HepG2 (cell line): ENCODE data around the gene HSD11B1. TPM values are rescaled to one million over a fixed set of nuclear protein-coding genes. Genes with fewer than 3 reads are reported as not detected.

Source experiments
- ATAC-seq: fragments of 200-7000 bp; cut with Tn5 transposase; 3 replicates; pipeline ENCODE4 v1.9.1; 2020; ENCODE audit warnings: mild to moderate bottlenecking, moderate library complexity
- BruUV-seq: library from RNA; stranded (reverse); fragments of 400-500 nt; replicated peaks from 2 replicates; lab custom pipeline; 2021; lab: Mats Ljungman, UMichigan
- CTCF ChIA-PET: fragments of 300-600 bp; formaldehyde crosslinking; extraction: SDS; loops from one replicate; lab custom pipeline; 2021; ENCODE audit warnings: low total read pairs, inconsistent platforms, low intra/inter-chr PET ratio; lab: Yijun Ruan, JAX
- POLR2A ChIA-PET: fragments of 350-600 bp; sonication (Branson Sonifier 250); formaldehyde crosslinking; loops from one replicate; lab custom pipeline; 2020; ENCODE audit warnings: antibody characterized with exemption, inconsistent platforms; lab: Yijun Ruan, JAX
- DNase-seq: peaks from one replicate; pipeline ENCODE4 v3.0.0-alpha.2; 2015; ENCODE audit warnings: low spot score
- FAIRE-seq: peaks from 3 replicates; lab custom pipeline; 2011; peaks lifted over from hg19 to GRCh38; lab: Jason Lieb, UNC
- H2AFZ ChIP-seq: one replicate; pipeline ENCODE4 v1.6.1; 2011; ENCODE audit warnings: low read length, inconsistent platforms
- H3K27ac ChIP-seq: fragments of 300-600 bp; 3 replicates; pipeline ENCODE4 v1.8.0; 2011; ENCODE audit warnings: mixed run types, mild to moderate bottlenecking, mixed read lengths, low read length, inconsistent platforms; ENCODE audit not compliant: insufficient read depth; ENCODE audit errors: extremely low read length
- H3K27me3 ChIP-seq, 2 experiments: fragments of 200-600 bp in 1 of 2; 2 replicates in 1 of 2; 3 replicates in 1 of 2; pipeline versions ENCODE4 v1.6.0 to v1.8.0; 2011; ENCODE audit warnings: low read length in 2 of 2, mild to moderate bottlenecking in 2 of 2, moderate library complexity in 2 of 2, inconsistent platforms in 1 of 2; ENCODE audit not compliant: insufficient read depth in 2 of 2, control insufficient read depth in 1 of 2
- H3K36me3 ChIP-seq, 2 experiments: fragments of 200-600 bp in 1 of 2; replicated peaks in 1 of 2; 2 replicates in 1 of 2; 3 replicates in 1 of 2; pipeline versions ENCODE4 v1.5.1 to v1.8.0; 2011; ENCODE audit warnings: low read length in 2 of 2, inconsistent platforms in 1 of 2; ENCODE audit not compliant: insufficient read depth in 2 of 2, control insufficient read depth in 1 of 2
- H3K4me1 ChIP-seq: 2 replicates; pipeline ENCODE4 v1.5.1; 2012; ENCODE audit warnings: low read length, inconsistent platforms; ENCODE audit not compliant: insufficient read depth
- H3K4me2 ChIP-seq: 2 replicates; pipeline ENCODE4 v1.6.0; 2011; ENCODE audit warnings: low read depth, low read length, inconsistent platforms
- H3K4me3 ChIP-seq, 3 experiments: fragments of 200-600 bp in 1 of 3; sonication (generic), shearing (Covaris generic) in 1 of 3; replicated peaks in 1 of 3; 2 replicates each; pipeline ENCODE4 v1.5.1; 2011 to 2016; ENCODE audit warnings: low read length in 3 of 3, inconsistent platforms in 2 of 3, low read depth in 2 of 3, mild to moderate bottlenecking in 2 of 3, control low read depth in 1 of 3, mixed read lengths in 1 of 3; ENCODE audit not compliant: insufficient read depth in 1 of 3
- H3K79me2 ChIP-seq: one replicate; pipeline ENCODE4 v1.6.1; 2011; ENCODE audit warnings: low read length, inconsistent platforms; ENCODE audit not compliant: insufficient read depth
- H3K9ac ChIP-seq: 2 replicates; pipeline ENCODE4 v1.6.0; 2011; ENCODE audit warnings: mild to moderate bottlenecking, low read depth, low read length, inconsistent platforms; ENCODE audit not compliant: insufficient read depth
- H3K9me3 ChIP-seq: 2 replicates; pipeline ENCODE4 v1.5.1; 2012; ENCODE audit warnings: mild to moderate bottlenecking, low read length
- H4K20me1 ChIP-seq: 2 replicates; pipeline ENCODE4 v1.6.0; 2011; ENCODE audit warnings: inconsistent platforms, mild to moderate bottlenecking, low read length, moderate library complexity; ENCODE audit not compliant: insufficient read depth
- ARNT2 ChIP-seq: sonication (generic); formaldehyde crosslinking; IDR thresholded peaks from 2 replicates; pipeline ENCODE4 v1.8.0; 2022; ENCODE audit warnings: mild to moderate bottlenecking, low read depth, missing genetic modification reagents, moderate library complexity
- CEBPB ChIP-seq: IDR thresholded peaks from 2 replicates; pipeline ENCODE4 v1.6.1; 2011; ENCODE audit warnings: low read depth, low read length, improper control_type of control experiment, borderline replicate concordance
- MIXL1 ChIP-seq: IDR thresholded peaks from 2 replicates; pipeline ENCODE4 v1.6.1; 2016
- NPAS2 ChIP-seq: sonication (generic); formaldehyde crosslinking; IDR thresholded peaks from 2 replicates; pipeline ENCODE4 v1.8.0; 2022; ENCODE audit warnings: mild to moderate bottlenecking, missing genetic modification reagents, borderline replicate concordance
- TMF1 ChIP-seq: sonication (generic); formaldehyde crosslinking; IDR thresholded peaks from 2 replicates; pipeline ENCODE4 v1.8.1; 2022; ENCODE audit warnings: low read depth, missing genetic modification reagents
- ZBTB42 ChIP-seq: sonication (generic); formaldehyde crosslinking; IDR thresholded peaks from 2 replicates; pipeline ENCODE4 v1.5.0; 2020; ENCODE audit warnings: mild to moderate bottlenecking, missing genetic modification reagents
- ZNF3 ChIP-seq: IDR thresholded peaks from 2 replicates; pipeline ENCODE4 v1.7.0; 2017; ENCODE audit warnings: inconsistent platforms
- ZNF441 ChIP-seq: sonication (generic); formaldehyde crosslinking; IDR thresholded peaks from 2 replicates; pipeline ENCODE4 v1.7.0; 2021; ENCODE audit warnings: missing genetic modification reagents, borderline replicate concordance
- ZNF501 ChIP-seq: sonication (generic); formaldehyde crosslinking; IDR thresholded peaks from 2 replicates; pipeline ENCODE4 v1.5.1; 2020; ENCODE audit warnings: mild to moderate bottlenecking, moderate library complexity, missing genetic modification reagents
- ZNF75D ChIP-seq: sonication (generic); formaldehyde crosslinking; IDR thresholded peaks from 2 replicates; pipeline ENCODE4 v1.8.1; 2023; ENCODE audit warnings: missing genetic modification reagents, mild to moderate bottlenecking, borderline replicate concordance
- WGBS: methylation state at CpG from one replicate; pipeline ENCODE4 v1.1.6; 2017; ENCODE audit warnings: low lambda C conversion rate; 5-methylcytosine and 5-hydroxymethylcytosine counted together
- in situ Hi-C: cut with HindIII; loops from 2 replicates; pipeline ENCODE4 v1.10.0; 2017; ENCODE audit warnings: low pct_unique_long_range_greater_than_20kb; ENCODE audit not compliant: extremely low pct_ligation_motif_present
- intact Hi-C: fragments of 100-400 bp; cut with micrococcal nuclease; formaldehyde crosslinking; loops from one replicate; pipeline ENCODE4 v1.10.0; 2022; ENCODE audit not compliant: unreplicated experiment
- polyA plus RNA-seq, 8 experiments: library from polyadenylated mRNA; depleted of rRNA in 3 of 8; stranded (reverse) in 7 of 8; unstranded in 1 of 8; fragments of >200 nt; fragmentation: Illumina TruSeq in 4 of 8; extraction: Trizol in 4 of 8; gene quantifications; 2 replicates each; pipeline versions ENCODE4 v1.2.1 to v1.2.3, GENCODE V29; 2011 to 2016; ENCODE audit warnings: low read depth in 4 of 8, missing spikeins in 1 of 8, mixed read lengths in 1 of 8; ENCODE audit not compliant: insufficient read depth in 1 of 8
- total RNA-seq, 5 experiments: library from RNA; depleted of rRNA; stranded (reverse); fragments of >200 nt; fragmentation: Illumina TruSeq; extraction: Trizol; gene quantifications; 2 replicates each; pipeline ENCODE4 v1.2.3, GENCODE V29; 2016; ENCODE audit warnings: low read depth in 1 of 5
- TF ChIP-seq, protein P1 (sequence below): sonication (generic); formaldehyde crosslinking; IDR thresholded peaks from 2 replicates; pipeline ENCODE4 v1.8.0; 2022; ENCODE audit warnings: missing genetic modification reagents, low read depth, mild to moderate bottlenecking, borderline replicate concordance
- TF ChIP-seq, protein P2 (sequence below): IDR thresholded peaks from 2 replicates; pipeline ENCODE4 v1.6.1; 2012; ENCODE audit warnings: low read length, improper control_type of control experiment

The HSD11B1 gene
- total and polyA plus RNA-seq, 2 of the 13 experiments (the other 11 are each of a cell fraction or from before 2014, with no cell fraction given): not detected

DNA sequence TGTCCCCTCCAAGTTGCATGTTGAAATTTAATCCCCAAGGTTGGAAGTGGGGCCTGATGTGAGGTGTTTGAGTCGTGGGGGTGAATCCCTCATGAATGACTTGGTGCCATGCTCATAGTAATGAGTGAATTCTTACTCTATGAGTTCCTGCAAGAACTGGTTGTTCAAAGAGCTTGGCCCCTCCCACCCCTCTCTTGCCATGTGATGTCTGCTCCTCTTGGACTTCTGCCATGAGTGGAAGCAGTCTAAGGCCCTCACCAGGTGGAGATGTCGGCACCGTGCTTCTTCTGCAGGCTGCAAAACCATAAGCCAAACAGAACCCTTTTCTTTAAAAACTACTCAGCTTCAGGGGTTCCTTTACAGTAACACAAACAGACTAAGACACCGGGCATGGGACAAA lies 15.2 kb upstream of the HSD11B1 start:
- H3K27me3 ChIP-seq: no peaks in the 10 kb centered on the region
- intact Hi-C loops: no loop called here
- TF ChIP-seq NPAS2 (CRISPR knock-in tag): no peak
- TF ChIP-seq MIXL1 (CRISPR knock-in tag): no peak
- no peak for TF ChIP-seq ZNF441
- no peak for TF ChIP-seq TMF1 (CRISPR knock-in tag)
- TF ChIP-seq CEBPB: no peak
- no peak for TF ChIP-seq ZNF501 (CRISPR knock-in tag)
- TF ChIP-seq, protein P1, sequence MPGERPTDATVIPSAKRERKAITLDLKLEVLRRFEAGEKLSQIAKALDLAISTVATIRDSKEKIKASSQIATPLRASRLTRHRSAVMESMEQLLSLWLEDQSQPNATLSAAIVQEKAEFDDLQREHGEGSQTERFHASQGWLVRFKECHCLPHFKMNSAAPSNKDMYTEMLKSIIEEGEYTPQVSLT (CRISPR knock-in tag): no peak
- TF ChIP-seq ZNF75D: no peak
- no peak for TF ChIP-seq ZNF3 (CRISPR knock-in tag)
- TF ChIP-seq, protein P2, sequence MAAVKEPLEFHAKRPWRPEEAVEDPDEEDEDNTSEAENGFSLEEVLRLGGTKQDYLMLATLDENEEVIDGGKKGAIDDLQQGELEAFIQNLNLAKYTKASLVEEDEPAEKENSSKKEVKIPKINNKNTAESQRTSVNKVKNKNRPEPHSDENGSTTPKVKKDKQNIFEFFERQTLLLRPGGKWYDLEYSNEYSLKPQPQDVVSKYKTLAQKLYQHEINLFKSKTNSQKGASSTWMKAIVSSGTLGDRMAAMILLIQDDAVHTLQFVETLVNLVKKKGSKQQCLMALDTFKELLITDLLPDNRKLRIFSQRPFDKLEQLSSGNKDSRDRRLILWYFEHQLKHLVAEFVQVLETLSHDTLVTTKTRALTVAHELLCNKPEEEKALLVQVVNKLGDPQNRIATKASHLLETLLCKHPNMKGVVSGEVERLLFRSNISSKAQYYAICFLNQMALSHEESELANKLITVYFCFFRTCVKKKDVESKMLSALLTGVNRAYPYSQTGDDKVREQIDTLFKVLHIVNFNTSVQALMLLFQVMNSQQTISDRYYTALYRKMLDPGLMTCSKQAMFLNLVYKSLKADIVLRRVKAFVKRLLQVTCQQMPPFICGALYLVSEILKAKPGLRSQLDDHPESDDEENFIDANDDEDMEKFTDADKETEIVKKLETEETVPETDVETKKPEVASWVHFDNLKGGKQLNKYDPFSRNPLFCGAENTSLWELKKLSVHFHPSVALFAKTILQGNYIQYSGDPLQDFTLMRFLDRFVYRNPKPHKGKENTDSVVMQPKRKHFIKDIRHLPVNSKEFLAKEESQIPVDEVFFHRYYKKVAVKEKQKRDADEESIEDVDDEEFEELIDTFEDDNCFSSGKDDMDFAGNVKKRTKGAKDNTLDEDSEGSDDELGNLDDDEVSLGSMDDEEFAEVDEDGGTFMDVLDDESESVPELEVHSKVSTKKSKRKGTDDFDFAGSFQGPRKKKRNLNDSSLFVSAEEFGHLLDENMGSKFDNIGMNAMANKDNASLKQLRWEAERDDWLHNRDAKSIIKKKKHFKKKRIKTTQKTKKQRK: no peak
- TF ChIP-seq ZBTB42 (CRISPR knock-in tag): no peak
- TF ChIP-seq ARNT2: no peak

More for the DNA sequence above, 15.2 kb upstream of the HSD11B1 start:
- FAIRE-seq (no peak), DNase-seq (no peak), ATAC-seq (no peak)
- Histone ChIP-seq H3K79me2 (no peaks in the 10 kb centered on the region), H3K4me2 (no peak overlapping the region), H3K27ac (no peak overlapping the region), H3K9ac (no peak overlapping the region), H2AFZ (no peak overlapping the region), H3K4me1 (no peaks in the 10 kb centered on the region), H3K36me3 (no peaks in the 10 kb centered on the region), H4K20me1 (no peaks in the 10 kb centered on the region), H3K4me3 (no peak overlapping the region), H3K9me3 (no peaks in the 10 kb centered on the region)
- ChIA-PET POLR2A (no interaction called here), CTCF (no interaction called here)
- in situ Hi-C loops: no loop called here
- 2% methylated on average over 4 of the region's 4 CpGs for WGBS
- no TSS peak for BruUV-seq
